AG08396 (cell line): ENCODE results near the gene ADARB2.
"Not testable (repeated sequence)": the region's sequence is repeated elsewhere in the genome, so short reads cannot be mapped to it uniquely, and the experiment has no call there.

ENCODE experiments used
- DNase-seq: peaks from one replicate; pipeline ENCODE4 v3.0.0; 2012; ENCODE audit warnings: low spot score, mixed read lengths

The ADARB2 gene

GRCh38 chr10:1171182-1171581 lies 566.1 kb downstream of the ADARB2 start:
- DNase-seq, result no peak

- DNase-seq, result no peak
These were observed 566.5 kb downstream of the ADARB2 start for GRCh38 chr10:1170867-1171180.

- DNase-seq, result no peak
These were observed 567.1 kb downstream of the ADARB2 start for GRCh38 chr10:1169981-1170866.

GRCh38 chr10:1169186-1169885 lies 568.0 kb downstream of the ADARB2 start:
- no peak for DNase-seq

- DNase-seq, result no peak
These were observed 568.6 kb downstream of the ADARB2 start for GRCh38 chr10:1168763-1169162.

GRCh38 chr10:1166828-1167275 lies 570.5 kb downstream of the ADARB2 start:
- no peak for DNase-seq

- no peak for DNase-seq
These were observed 571.1 kb downstream of the ADARB2 start for GRCh38 chr10:1166101-1166827.

- DNase-seq, result no peak
These were observed 573.5 kb downstream of the ADARB2 start for GRCh38 chr10:1163831-1164230.

- DNase-seq, result no peak
These were observed 574.1 kb downstream of the ADARB2 start for GRCh38 chr10:1163204-1163660.

- no peak for DNase-seq
These were observed 574.7 kb downstream of the ADARB2 start for GRCh38 chr10:1162481-1163203.

GRCh38 chr10:1161315-1161673 lies 576.0 kb downstream of the ADARB2 start:
- DNase-seq, result not testable (repeated sequence)

- no peak for DNase-seq
These were observed 576.6 kb downstream of the ADARB2 start for GRCh38 chr10:1160561-1161314.

GRCh38 chr10:1159131-1160061 lies 577.9 kb downstream of the ADARB2 start:
- no peak for DNase-seq

- DNase-seq, result not testable (repeated sequence)
These were observed 578.8 kb downstream of the ADARB2 start for GRCh38 chr10:1158536-1158935.

- no peak for DNase-seq
These were observed 579.3 kb downstream of the ADARB2 start for GRCh38 chr10:1158066-1158465.

- DNase-seq, result no peak
These were observed 579.8 kb downstream of the ADARB2 start for GRCh38 chr10:1157615-1157933.

GRCh38 chr10:1156921-1157614 lies 580.3 kb downstream of the ADARB2 start:
- no peak for DNase-seq

GRCh38 chr10:1156616-1156886 lies 580.8 kb downstream of the ADARB2 start:
- no peak for DNase-seq

- no peak for DNase-seq
These were observed 581.3 kb downstream of the ADARB2 start for GRCh38 chr10:1155791-1156615.
